T-helper 1 cell (primary cell): Measurements from ENCODE around the gene FCN1.

ENCODE experiments used
- DNase-seq, 5 donors: peaks; one replicate each; pipeline ENCODE4 v3.0.0-alpha.2; 2012 to 2020

The FCN1 gene

GRCh38 chr9:134889386-134890154 is 28.1 kb downstream of the FCN1 start:
- DNase-seq = no peak

- no peak for DNase-seq
These were observed 29.0 kb downstream of the FCN1 start for GRCh38 chr9:134888603-134889190.

GRCh38 chr9:134887686-134888602 is 29.8 kb downstream of the FCN1 start:
- no peak for DNase-seq

GRCh38 chr9:134887219-134887618 is 30.5 kb downstream of the FCN1 start:
- DNase-seq = no peak

- no peak for DNase-seq
These were observed 31.2 kb downstream of the FCN1 start for GRCh38 chr9:134886413-134886913.

GRCh38 chr9:134885679-134886412 is 31.9 kb downstream of the FCN1 start:
- no peak for DNase-seq

- no peak for DNase-seq
These were observed 32.6 kb downstream of the FCN1 start for GRCh38 chr9:134885001-134885678.

GRCh38 chr9:134884492-134884891 is 33.2 kb downstream of the FCN1 start:
- no peak for DNase-seq

GRCh38 chr9:134883040-134883782 is 34.5 kb downstream of the FCN1 start:
- no peak for DNase-seq

GRCh38 chr9:134882204-134882785 is 35.4 kb downstream of the FCN1 start:
- DNase-seq = no peak

- no peak for DNase-seq
These were observed 36.4 kb downstream of the FCN1 start for GRCh38 chr9:134881313-134881670.

GRCh38 chr9:134880484-134881312 is 37.0 kb downstream of the FCN1 start, which contains the start of gene FCN2:
FCN2 (plus strand) TSS chr9:134880810; CDS start chr9:134880822, 12 bp downstream.
- DNase-seq = no peak

- no peak for DNase-seq
These were observed 37.8 kb downstream of the FCN1 start for GRCh38 chr9:134879664-134880483.

GRCh38 chr9:134877541-134877940 is 40.2 kb downstream of the FCN1 start:
- DNase-seq = no peak

- no peak for DNase-seq
These were observed 42.3 kb downstream of the FCN1 start for GRCh38 chr9:134875371-134875770.

- no peak for DNase-seq
These were observed 45.1 kb downstream of the FCN1 start for GRCh38 chr9:134872482-134873231.

- DNase-seq = no peak
These were observed 45.9 kb downstream of the FCN1 start for GRCh38 chr9:134871697-134872340.
